Esophagus squamous epithelium (tissue), 4 donors: ENCODE data around the gene NRAP.

Source experiments
- POLR2A ChIP-seq, 4 donors: fragments of 450-650 bp; IDR thresholded peaks; one replicate each; pipeline ENCODE4 v1.6.1; 2017; ENCODE audit warnings: antibody characterized with exemption in 4 of 4, mild to moderate bottlenecking in 4 of 4, moderate library complexity in 3 of 4
- TF ChIP-seq, protein P1 (sequence below), 6 experiments: fragments of 450-650 bp in 4 of 6; fragments of 200-600 bp in 2 of 6; sonication (generic) in 2 of 6; IDR thresholded peaks; one replicate each; pipeline ENCODE4 v1.5.1; 2016 to 2019; ENCODE audit warnings: antibody characterized with exemption in 6 of 6, mild to moderate bottlenecking in 4 of 6, moderate library complexity in 4 of 6

DNA sequence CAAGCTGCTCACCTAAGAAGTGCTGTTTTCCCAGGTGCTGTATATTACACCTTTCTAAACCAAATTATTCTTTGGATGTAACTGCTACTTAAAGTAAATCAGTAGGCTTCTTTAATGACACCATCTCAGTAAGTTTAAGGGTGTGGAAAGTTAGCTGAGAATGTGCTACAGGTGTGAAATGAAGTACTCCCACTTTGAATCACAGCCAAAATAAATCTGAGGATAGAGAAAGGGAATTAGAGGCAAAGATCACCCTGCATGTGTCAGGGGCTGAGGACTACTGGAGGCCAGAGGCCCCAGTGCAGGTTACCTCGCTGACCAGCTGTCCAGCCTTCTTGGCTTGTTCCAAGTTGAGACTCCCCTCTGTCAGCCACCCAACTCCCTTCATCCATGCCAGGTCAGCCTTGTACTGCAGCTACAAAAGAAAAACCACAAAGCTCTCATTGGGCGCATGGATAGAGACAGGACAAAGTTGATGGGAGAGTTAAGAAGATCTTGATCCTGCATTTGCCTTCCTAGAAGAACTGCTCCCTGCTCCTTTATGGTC is 35.2 kb downstream of the NRAP start:
- TF ChIP-seq, protein P1, sequence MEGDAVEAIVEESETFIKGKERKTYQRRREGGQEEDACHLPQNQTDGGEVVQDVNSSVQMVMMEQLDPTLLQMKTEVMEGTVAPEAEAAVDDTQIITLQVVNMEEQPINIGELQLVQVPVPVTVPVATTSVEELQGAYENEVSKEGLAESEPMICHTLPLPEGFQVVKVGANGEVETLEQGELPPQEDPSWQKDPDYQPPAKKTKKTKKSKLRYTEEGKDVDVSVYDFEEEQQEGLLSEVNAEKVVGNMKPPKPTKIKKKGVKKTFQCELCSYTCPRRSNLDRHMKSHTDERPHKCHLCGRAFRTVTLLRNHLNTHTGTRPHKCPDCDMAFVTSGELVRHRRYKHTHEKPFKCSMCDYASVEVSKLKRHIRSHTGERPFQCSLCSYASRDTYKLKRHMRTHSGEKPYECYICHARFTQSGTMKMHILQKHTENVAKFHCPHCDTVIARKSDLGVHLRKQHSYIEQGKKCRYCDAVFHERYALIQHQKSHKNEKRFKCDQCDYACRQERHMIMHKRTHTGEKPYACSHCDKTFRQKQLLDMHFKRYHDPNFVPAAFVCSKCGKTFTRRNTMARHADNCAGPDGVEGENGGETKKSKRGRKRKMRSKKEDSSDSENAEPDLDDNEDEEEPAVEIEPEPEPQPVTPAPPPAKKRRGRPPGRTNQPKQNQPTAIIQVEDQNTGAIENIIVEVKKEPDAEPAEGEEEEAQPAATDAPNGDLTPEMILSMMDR (IDR thresholded peaks at IDR 0.05) = no peak
- no peak for TF ChIP-seq POLR2A (IDR thresholded peaks at IDR 0.05)
